ENCODE measurements around the gene ARHGEF11. TPM values are rescaled to one million over a fixed set of nuclear protein-coding genes. Genes with fewer than 3 reads are reported as not detected.

Gene ARHGEF11
- total RNA-seq, 1 experiment from 2014 or later = 21.5 TPM

GRCh38 chr1:156999596-157000320 lies 45.8 kb downstream of the ARHGEF11 start:
- no peak for DNase-seq (ENCODE audit: low spot score)

- no peak for DNase-seq (ENCODE audit: low spot score)
These were observed 46.6 kb downstream of the ARHGEF11 start for GRCh38 chr1:156998840-156999500.

- DNase-seq (ENCODE audit: low spot score) = no peak
These were observed 47.2 kb downstream of the ARHGEF11 start for GRCh38 chr1:156998301-156998700.

GRCh38 chr1:156995412-156995811 lies 50.1 kb downstream of the ARHGEF11 start:
- no peak for DNase-seq (ENCODE audit: low spot score)

GRCh38 chr1:156994277-156994676 lies 51.3 kb downstream of the ARHGEF11 start:
- DNase-seq (ENCODE audit: low spot score) = no peak

GRCh38 chr1:156993426-156994147 lies 52.0 kb downstream of the ARHGEF11 start:
- DNase-seq (ENCODE audit: low spot score) = no peak

- no peak for DNase-seq (ENCODE audit: low spot score)
These were observed 53.3 kb downstream of the ARHGEF11 start for GRCh38 chr1:156992215-156992614.

- DNase-seq (ENCODE audit: low spot score) = no peak
These were observed 57.8 kb downstream of the ARHGEF11 start for GRCh38 chr1:156987715-156988114.

GRCh38 chr1:156980551-156980950 lies 65.0 kb downstream of the ARHGEF11 start:
- DNase-seq (ENCODE audit: low spot score) = no peak

GRCh38 chr1:156975084-156975483 lies 70.5 kb downstream of the ARHGEF11 start:
- no peak for DNase-seq (ENCODE audit: low spot score)

GRCh38 chr1:156973417-156973816 lies 72.1 kb downstream of the ARHGEF11 start:
- DNase-seq (ENCODE audit: low spot score) = no peak

GRCh38 chr1:156970017-156970416 lies 75.5 kb downstream of the ARHGEF11 start:
- DNase-seq (ENCODE audit: low spot score) = no peak

- DNase-seq (ENCODE audit: low spot score) = no peak
These were observed 76.0 kb downstream of the ARHGEF11 start for GRCh38 chr1:156969496-156969895.

- no peak for DNase-seq (ENCODE audit: low spot score)
These were observed 81.1 kb downstream of the ARHGEF11 start for GRCh38 chr1:156964441-156964840.

GRCh38 chr1:156963621-156964020 lies 81.9 kb downstream of the ARHGEF11 start:
- DNase-seq (ENCODE audit: low spot score) = peak; percentile 16

- DNase-seq (ENCODE audit: low spot score) = peak; percentile 38
These were observed 83.8 kb downstream of the ARHGEF11 start for GRCh38 chr1:156961709-156962108.

- no peak for DNase-seq (ENCODE audit: low spot score)
These were observed 85.6 kb downstream of the ARHGEF11 start for GRCh38 chr1:156959925-156960324.

GRCh38 chr1:156959414-156959813 lies 86.1 kb downstream of the ARHGEF11 start:
- peak; percentile 49 for DNase-seq (ENCODE audit: low spot score)

GRCh38 chr1:156958247-156958714 lies 87.3 kb downstream of the ARHGEF11 start:
- peak; percentile 66 for DNase-seq (ENCODE audit: low spot score)

- no peak for DNase-seq (ENCODE audit: low spot score)
These were observed 87.9 kb downstream of the ARHGEF11 start for GRCh38 chr1:156957634-156958033.

- no peak for DNase-seq (ENCODE audit: low spot score)
These were observed 89.2 kb downstream of the ARHGEF11 start for GRCh38 chr1:156956333-156956732.

- no peak for DNase-seq (ENCODE audit: low spot score)
These were observed 92.0 kb downstream of the ARHGEF11 start for GRCh38 chr1:156953571-156953970.

- no peak for DNase-seq (ENCODE audit: low spot score)
These were observed 94.2 kb downstream of the ARHGEF11 start for GRCh38 chr1:156951371-156951770.

Data from A172 (cell line).